Measurements from ENCODE around the gene ANKRD31. TPM values are rescaled to one million over a fixed set of nuclear protein-coding genes. Genes with fewer than 3 reads are reported as not detected.
"Not testable (repeated sequence)": the region's sequence is repeated elsewhere in the genome, so short reads cannot be mapped to it uniquely, and the experiment has no call there.

Gene ANKRD31
- total RNA-seq, 1 experiment from 2014 or later, result 0.11 TPM

GRCh38 chr5:75152860-75153259, 83.8 kb downstream of the ANKRD31 start:
- DNase-seq (ENCODE audit: low read depth), result no peak

- DNase-seq (ENCODE audit: low read depth), result no peak
Measured at GRCh38 chr5:75148051-75148450, 88.6 kb downstream of the ANKRD31 start.

GRCh38 chr5:75142566-75143136, 94.0 kb downstream of the ANKRD31 start:
- DNase-seq (ENCODE audit: low read depth), result no peak

- no peak for DNase-seq (ENCODE audit: low read depth)
Measured at GRCh38 chr5:75140277-75140676, 96.4 kb downstream of the ANKRD31 start.

GRCh38 chr5:75138689-75139088, 98.0 kb downstream of the ANKRD31 start:
- DNase-seq (ENCODE audit: low read depth), result no peak

- no peak for DNase-seq (ENCODE audit: low read depth)
Measured at GRCh38 chr5:75130818-75131349, 105.8 kb downstream of the ANKRD31 start.

- no peak for DNase-seq (ENCODE audit: low read depth)
Measured at GRCh38 chr5:75116856-75117255, 119.8 kb downstream of the ANKRD31 start.

GRCh38 chr5:75114311-75114710, 122.4 kb downstream of the ANKRD31 start:
- DNase-seq (ENCODE audit: low read depth), result not testable (repeated sequence)

- no peak for DNase-seq (ENCODE audit: low read depth)
Measured at GRCh38 chr5:75113354-75114113, 123.1 kb downstream of the ANKRD31 start.

GRCh38 chr5:75108931-75109596, 127.6 kb downstream of the ANKRD31 start:
- no peak for DNase-seq (ENCODE audit: low read depth)

- no peak for DNase-seq (ENCODE audit: low read depth)
Measured at GRCh38 chr5:75108515-75108914, 128.2 kb downstream of the ANKRD31 start.

- DNase-seq (ENCODE audit: low read depth), result not testable (repeated sequence)
Measured at GRCh38 chr5:75095956-75096355, 140.7 kb downstream of the ANKRD31 start.

- peak; percentile 36 for DNase-seq (ENCODE audit: low read depth)
Measured at GRCh38 chr5:75091597-75091996, 145.1 kb downstream of the ANKRD31 start.

- DNase-seq (ENCODE audit: low read depth), result no peak
Measured at GRCh38 chr5:75089662-75090061, 147.0 kb downstream of the ANKRD31 start.

- DNase-seq (ENCODE audit: low read depth), result peak; percentile 7
Measured at GRCh38 chr5:75089137-75089536, 147.5 kb downstream of the ANKRD31 start.

GRCh38 chr5:75088648-75089047, 148.0 kb downstream of the ANKRD31 start:
- DNase-seq (ENCODE audit: low read depth), result no peak

- no peak for DNase-seq (ENCODE audit: low read depth)
Measured at GRCh38 chr5:75081510-75081909, 155.2 kb downstream of the ANKRD31 start.

GRCh38 chr5:75079346-75079745, 157.3 kb downstream of the ANKRD31 start:
- not testable (repeated sequence) for DNase-seq (ENCODE audit: low read depth)

GRCh38 chr5:75078027-75078426, 158.7 kb downstream of the ANKRD31 start:
- no peak for DNase-seq (ENCODE audit: low read depth)

GRCh38 chr5:75072061-75072460, 164.6 kb downstream of the ANKRD31 start:
- no peak for DNase-seq (ENCODE audit: low read depth)

- no peak for DNase-seq (ENCODE audit: low read depth)
Measured at GRCh38 chr5:75071100-75071499, 165.6 kb downstream of the ANKRD31 start.

- DNase-seq (ENCODE audit: low read depth), result no peak
Measured at GRCh38 chr5:75067434-75067833, 169.2 kb downstream of the ANKRD31 start.

All from Daoy (cell line).